GM12865 (cell line): Measurements from ENCODE around the gene DYNC1I1.

ENCODE experiments used
- DNase-seq: peaks from one replicate; pipeline ENCODE4 v3.0.0; 2010; ENCODE audit warnings: low read depth
- H3K4me3 ChIP-seq: 2 replicates; pipeline ENCODE4 v1.5.1; 2011; ENCODE audit warnings: mild to moderate bottlenecking, low read depth, low read length, control low read depth
- TF ChIP-seq, protein P1 (sequence below): IDR thresholded peaks from 2 replicates; pipeline ENCODE4 v1.5.1; 2011; ENCODE audit warnings: low read length, control low read depth, low read depth, inconsistent platforms; ENCODE audit not compliant: insufficient read depth; ENCODE audit errors: missing control alignments

The DYNC1I1 gene

GRCh38 chr7:95950698-95951097 is 178.3 kb downstream of the DYNC1I1 start:
- TF ChIP-seq, protein P1, sequence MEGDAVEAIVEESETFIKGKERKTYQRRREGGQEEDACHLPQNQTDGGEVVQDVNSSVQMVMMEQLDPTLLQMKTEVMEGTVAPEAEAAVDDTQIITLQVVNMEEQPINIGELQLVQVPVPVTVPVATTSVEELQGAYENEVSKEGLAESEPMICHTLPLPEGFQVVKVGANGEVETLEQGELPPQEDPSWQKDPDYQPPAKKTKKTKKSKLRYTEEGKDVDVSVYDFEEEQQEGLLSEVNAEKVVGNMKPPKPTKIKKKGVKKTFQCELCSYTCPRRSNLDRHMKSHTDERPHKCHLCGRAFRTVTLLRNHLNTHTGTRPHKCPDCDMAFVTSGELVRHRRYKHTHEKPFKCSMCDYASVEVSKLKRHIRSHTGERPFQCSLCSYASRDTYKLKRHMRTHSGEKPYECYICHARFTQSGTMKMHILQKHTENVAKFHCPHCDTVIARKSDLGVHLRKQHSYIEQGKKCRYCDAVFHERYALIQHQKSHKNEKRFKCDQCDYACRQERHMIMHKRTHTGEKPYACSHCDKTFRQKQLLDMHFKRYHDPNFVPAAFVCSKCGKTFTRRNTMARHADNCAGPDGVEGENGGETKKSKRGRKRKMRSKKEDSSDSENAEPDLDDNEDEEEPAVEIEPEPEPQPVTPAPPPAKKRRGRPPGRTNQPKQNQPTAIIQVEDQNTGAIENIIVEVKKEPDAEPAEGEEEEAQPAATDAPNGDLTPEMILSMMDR: no peak
- H3K4me3 ChIP-seq: no peak overlapping the region
- DNase-seq: no peak

GRCh38 chr7:95951531-95951930 is 179.2 kb downstream of the DYNC1I1 start:
- H3K4me3 ChIP-seq: no peak overlapping the region
- DNase-seq: no peak
- TF ChIP-seq, protein P1: no peak

- no peak overlapping the region for H3K4me3 ChIP-seq
- no peak for DNase-seq
- TF ChIP-seq, protein P1: no peak
Measured at GRCh38 chr7:95951997-95952795, 179.8 kb downstream of the DYNC1I1 start.

GRCh38 chr7:95952851-95953250 is 180.5 kb downstream of the DYNC1I1 start:
- TF ChIP-seq, protein P1: no peak
- DNase-seq: no peak
- H3K4me3 ChIP-seq: no peak overlapping the region

- DNase-seq: no peak
- no peak overlapping the region for H3K4me3 ChIP-seq
- TF ChIP-seq, protein P1: no peak
Measured at GRCh38 chr7:95955748-95956147, 183.4 kb downstream of the DYNC1I1 start.

DNA sequence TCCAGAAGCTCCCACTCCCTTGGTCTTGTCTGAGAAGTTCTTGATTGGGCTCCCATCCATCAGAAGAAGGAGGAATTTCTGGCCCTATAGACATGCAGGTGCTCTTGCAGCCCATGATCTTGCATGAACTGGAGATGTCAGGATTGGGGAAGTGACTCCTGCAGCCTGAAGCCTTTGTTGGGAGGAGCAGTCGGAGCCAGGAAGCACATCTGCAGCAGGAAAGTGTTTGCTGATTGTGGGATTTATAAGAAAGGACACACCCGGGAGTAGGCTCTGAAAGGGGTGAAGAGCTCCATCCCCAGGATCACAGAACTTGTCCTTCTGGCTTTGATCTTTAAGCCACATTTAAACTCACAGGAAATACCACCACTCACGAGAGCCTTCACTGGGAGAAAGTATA is 185.2 kb downstream of the DYNC1I1 start:
- no peak for DNase-seq

More for the DNA sequence above, 185.2 kb downstream of the DYNC1I1 start:
- H3K4me3 ChIP-seq: no peak overlapping the region
- TF ChIP-seq, protein P1: no peak
